Measurements from ENCODE around the gene KLRK1.
"Not testable (repeated sequence)": the region's sequence is repeated elsewhere in the genome, so short reads cannot be mapped to it uniquely, and the experiment has no call there.

The KLRK1 gene

DNA sequence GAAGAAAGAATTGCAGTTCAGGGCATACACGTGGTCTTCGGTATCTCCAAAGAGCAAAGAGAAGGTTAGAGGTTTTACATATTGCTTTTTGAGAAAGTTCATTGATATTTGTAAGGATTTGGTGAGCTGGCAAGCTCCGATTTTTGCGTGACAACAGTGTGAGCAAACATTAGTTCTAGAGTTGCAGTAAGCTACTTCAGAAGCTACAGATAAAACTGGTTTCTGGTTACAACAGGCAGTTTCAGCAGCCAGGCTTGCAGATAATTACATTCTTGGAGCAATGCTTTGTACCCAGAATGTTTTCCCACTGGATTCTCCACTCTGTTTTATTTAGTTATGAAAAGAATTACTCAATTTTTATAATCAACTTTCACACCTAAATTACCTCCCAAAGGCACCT is 28.2 kb downstream of the KLRK1 start:
- no peak for DNase-seq

DNA sequence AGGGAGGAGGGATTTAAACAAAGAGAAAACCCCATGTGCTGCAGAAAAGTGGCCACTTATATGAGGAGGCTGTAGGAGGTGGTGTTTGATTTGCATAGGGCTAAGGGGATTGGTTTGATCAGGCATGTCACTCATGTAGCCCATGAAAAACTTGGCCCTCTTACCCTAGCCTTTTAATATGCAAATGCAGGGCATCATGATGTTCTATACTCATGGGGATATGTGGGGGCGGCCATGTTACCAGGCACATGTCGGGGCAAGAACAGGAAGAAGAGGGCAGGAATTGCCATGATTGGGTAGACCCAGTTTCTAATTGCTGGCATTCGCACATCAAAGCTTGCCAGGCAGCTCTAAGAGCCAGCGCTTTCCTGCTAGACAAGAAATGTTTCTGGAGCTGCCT is 28.8 kb downstream of the KLRK1 start:
- DNase-seq = no peak

DNA sequence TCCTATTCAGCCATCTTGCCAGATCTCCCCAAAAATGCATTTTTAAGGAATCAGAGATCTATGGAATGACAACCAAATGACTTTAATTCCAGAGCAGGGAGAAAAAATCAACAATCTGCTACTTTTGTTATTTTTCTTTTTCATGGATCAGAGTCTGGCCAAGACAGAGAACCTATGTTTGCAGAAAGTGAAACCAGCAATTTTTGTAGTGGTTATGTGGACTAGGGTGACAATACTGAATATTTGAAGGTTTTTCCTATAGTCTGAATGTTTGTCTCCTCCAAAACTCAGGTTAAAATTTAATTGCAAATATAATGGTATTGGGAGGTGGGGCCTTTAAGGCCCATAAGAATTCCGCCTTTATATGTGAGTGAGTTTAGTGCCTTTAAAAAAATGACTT is 30.9 kb downstream of the KLRK1 start:
- no peak for DNase-seq

DNA sequence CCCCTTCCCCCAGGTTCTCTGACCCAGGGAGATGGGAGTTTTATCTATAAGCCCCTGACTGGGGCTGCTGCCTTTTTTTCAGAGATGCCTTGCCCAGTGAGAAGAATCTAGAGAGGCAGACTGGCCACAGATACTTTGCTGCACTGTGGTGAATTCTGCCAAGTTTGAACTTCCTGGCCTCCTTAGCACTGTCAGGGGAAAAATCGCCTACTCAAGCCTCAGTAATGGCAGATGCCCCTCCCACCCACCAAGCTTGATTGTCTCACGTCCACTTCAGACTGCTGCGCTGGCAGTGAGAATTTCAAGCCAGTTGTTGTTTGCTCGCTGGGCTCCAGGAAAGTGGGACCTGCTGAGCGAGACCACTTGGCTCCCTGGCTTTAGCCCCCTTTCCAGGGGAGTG is 31.7 kb downstream of the KLRK1 start:
- DNase-seq = no peak

DNA sequence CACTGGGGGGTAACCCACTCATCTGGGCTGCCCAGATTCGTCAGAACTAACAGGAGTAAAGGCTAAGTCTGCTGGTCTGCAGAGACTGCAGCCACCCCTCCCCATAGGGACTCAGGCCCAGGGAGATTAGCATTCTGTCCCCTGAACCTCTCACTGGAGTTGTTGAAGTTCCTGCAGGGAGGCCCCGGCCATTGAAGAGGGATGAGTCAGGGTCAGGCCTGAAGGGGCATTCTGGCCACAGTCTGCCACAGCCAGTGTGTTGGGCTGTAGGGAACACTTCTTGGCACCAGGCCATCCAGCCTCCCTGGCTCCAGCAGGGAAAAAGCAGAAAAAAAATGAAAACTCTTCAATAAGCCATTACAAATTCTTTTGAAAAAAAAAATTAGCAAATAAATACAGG is 35.3 kb downstream of the KLRK1 start:
- no peak for DNase-seq

DNA sequence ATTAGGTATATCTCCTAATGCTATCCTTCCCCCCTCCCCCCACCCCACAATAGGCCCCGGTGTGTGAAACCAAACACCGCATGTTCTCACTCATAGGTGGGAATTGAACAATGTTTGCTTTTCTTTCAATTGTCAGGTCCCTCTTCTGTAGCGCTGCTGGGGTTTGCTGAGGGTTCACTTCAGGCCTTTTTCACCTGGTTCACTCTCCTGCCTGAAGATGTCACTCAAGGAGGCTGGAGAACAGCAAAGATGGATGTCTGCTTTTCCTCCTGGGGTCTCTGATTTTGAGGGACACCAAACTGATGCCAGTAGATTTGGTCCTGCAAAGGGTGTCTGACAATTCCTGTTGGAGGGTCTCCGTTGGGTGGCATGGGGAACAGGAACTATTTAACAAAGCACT is 35.8 kb downstream of the KLRK1 start:
- DNase-seq = no peak

DNA sequence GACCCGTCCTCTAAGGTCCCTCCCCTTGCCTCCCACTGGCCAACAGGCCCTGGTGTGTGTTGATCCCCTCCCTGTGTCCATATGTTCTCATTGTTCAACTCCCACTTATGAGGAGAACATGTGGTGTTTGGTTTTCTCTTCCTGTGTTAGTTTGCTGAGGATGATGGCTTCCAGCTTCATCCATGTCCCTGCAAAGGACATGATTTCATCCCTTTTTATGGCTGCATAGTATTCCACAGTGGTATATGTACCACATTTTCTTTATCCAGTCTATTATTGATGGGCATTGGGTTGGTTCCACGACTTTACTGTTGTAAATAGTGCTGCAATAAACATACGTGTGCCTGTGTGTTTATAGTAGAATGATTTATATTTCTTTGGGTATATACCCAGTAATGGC is 38.4 kb downstream of the KLRK1 start:
- DNase-seq = not testable (repeated sequence)

DNA sequence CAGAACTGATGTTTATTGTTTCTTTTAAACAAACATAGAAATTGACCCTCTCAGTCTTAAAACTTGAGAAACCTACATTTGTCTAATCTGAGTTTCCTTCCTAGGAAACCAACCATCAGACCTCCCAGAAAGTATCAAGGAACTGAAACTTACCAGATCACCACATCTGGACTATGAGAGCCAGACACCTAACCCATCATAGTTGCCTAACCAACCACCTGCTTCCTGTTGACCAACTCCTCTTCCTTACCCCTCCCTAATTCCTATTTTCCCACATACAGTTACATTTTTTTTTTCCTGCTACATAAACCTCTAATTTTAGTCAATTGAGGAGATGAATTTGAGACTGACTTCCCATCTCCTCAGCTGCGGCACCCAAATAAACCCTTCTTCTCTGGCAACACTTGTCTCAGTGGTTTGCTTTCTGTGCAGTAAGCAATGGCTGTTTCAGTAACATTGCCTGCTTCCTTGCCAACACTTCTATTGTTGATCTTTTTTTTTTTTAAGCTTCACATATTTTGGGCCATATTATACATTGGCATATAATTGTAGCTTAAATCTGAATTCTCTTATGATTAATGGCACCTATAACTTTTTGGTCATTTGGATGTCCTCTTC is 47.8 kb downstream of the KLRK1 start:
- DNase-seq = no peak

DNA sequence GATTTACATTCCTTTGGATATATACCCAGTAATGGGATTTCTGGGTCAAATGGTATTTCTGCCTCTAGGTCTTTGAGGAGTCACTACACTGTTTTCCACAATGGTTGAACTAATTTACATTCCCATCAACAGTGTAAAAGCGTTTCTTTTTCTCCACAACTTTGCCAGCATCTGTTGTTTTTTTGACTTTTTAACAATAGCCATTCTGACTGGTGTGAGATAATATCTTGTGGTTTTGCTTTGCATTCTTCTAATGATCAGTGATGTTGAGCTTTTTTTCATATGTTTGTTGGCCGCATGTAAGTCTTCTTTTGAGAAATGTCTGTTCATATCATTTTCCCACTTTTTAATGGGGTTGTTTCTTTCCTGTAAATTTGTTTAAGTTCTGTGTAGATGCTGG is 48.9 kb downstream of the KLRK1 start:
- DNase-seq = not testable (repeated sequence)

DNA sequence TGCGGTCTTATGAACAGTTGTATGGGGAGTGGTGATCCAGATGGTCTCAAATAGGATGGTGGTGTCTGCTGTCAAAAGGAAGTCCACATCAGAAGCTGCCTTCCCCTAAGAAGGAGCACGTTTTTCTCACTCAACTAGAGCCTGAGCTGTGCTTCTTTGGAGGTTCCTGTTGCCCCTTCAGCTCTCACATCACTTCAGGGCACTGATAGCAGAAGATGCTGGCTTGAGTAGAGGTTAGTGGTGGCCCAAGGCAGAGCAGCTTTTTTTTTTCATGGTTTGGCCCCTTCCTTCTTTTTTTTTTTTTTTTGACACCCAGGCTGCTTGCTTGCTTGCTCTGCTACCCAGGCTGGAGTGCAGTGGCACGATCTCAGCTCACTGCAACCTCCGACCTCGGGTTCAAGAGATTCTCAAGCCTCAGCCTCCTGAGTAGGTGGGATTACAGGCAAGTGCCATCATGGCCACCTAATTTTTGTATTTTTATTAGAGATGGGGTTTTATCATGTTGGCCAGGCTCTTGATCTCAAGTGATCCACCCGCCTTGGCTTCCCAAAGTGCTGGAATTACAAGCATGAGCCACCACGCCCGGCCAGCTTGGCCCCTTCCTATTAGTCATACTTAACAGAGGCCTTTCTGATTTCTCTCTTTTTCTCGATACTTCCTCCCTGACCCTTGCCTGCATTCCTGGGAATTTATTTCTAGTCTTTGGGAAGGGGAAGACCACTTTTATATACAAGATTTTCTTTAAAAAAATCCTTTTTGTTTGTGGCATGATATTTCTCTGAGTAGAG is 50.6 kb downstream of the KLRK1 start:
- no peak for DNase-seq

DNA sequence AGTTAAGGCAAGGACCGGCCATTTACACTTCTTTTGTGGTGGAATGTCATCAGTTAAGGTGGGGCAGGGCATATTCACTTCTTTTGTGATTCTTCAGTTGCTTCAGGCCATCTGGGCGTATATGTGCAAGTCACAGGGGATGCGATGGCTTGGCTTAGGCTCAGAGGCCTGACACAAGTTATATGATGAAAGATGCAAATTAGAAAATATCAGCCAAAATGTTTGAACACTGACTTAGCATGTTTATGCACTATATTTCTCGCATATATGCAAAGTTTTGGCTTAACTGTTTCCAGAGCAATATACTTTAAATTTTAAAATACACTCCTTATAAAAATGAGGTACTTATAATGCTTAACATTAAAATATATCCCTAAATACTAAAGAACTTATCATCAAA is 51.4 kb downstream of the KLRK1 start:
- DNase-seq = not testable (repeated sequence)

DNA sequence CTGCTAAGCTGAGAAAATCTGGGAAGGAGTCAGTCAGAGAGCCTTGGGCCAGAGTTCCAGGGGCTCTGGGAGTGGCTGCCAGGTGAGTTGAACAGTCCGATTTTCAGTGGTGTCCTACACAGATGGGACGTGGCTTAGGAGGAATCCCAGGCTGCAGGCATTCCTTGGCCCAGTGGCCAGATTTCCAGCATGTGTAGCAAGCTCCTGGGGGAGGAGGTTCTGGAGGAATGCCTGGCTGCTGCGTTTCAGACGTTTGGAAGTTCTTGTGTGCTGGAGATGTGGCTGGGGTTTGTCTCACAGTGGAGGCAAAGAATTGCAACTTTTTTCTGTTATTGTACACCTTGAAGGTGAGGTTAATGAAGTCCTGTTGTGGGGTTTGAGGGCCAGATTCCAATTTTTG is 53.6 kb downstream of the KLRK1 start:
- DNase-seq = not testable (repeated sequence)

DNA sequence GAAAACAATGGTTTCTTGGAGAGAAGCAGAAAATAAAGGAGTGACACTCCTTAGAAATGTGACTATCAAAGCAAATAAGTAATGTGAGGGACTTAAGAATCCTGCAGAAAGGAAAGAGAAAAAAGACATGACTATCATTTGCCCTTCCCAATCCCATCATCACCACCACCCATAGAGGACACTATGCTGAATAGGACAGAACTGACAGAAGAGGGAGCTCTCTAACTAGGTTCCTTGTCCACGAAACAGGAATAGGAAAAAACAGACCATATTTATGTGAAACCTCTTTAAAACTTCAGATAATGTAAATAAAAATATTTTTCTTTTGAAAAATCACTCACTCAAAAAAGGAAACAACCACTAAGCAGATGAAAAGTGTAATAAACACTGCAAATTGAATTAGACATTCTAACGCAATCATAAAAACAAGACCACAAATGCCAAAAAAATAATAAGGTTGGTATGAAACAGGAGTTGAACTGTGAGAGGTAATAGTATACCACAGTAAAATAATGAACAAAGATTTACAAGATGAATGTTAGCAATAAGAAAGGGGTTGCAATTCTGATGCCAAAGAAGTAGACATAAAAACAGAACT is 58.1 kb downstream of the KLRK1 start:
- DNase-seq = peak; percentile 43

DNA sequence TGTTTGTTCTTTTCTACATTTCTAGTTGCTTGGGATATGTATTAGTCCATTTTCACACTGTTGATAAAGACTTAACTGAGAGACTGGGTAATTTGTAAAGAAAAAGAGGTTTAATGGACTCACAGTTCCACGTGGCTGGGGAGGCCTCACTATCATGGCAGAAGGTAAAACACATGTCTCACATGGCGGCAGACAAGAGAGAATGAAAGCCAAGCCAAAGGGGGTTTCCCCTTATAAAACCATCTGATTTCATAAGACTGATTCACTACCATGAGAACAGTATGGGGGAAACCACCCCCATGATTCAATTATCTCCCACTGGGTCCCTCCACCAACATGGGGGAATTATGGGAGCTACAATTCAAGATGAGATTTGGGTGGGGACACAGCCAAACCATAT is 61.1 kb downstream of the KLRK1 start:
- DNase-seq = not testable (repeated sequence)

All from NCI-H2081 treated with DMSO at 0.1 percent for 48 hours (cell line).